ENCODE data around the gene ADORA1.

ADORA1 gene

GRCh38 chr1:203095061-203095690 is 32.4 kb upstream of the ADORA1 start:
- no peak for DNase-seq (ENCODE audit: low read depth)

GRCh38 chr1:203096566-203096965 is 31.0 kb upstream of the ADORA1 start:
- no peak for DNase-seq (ENCODE audit: low read depth)

GRCh38 chr1:203097001-203097400 is 30.5 kb upstream of the ADORA1 start:
- no peak for DNase-seq (ENCODE audit: low read depth)

GRCh38 chr1:203098445-203098844 is 29.1 kb upstream of the ADORA1 start:
- no peak for DNase-seq (ENCODE audit: low read depth)

GRCh38 chr1:203098914-203099520 is 28.5 kb upstream of the ADORA1 start:
- no peak for DNase-seq (ENCODE audit: low read depth)

GRCh38 chr1:203099805-203100515 is 27.6 kb upstream of the ADORA1 start:
- DNase-seq (ENCODE audit: low read depth), result no peak

GRCh38 chr1:203100516-203100869 is 27.0 kb upstream of the ADORA1 start:
- no peak for DNase-seq (ENCODE audit: low read depth)

GRCh38 chr1:203101813-203102634 is 25.5 kb upstream of the ADORA1 start:
- no peak for DNase-seq (ENCODE audit: low read depth)

- no peak for DNase-seq (ENCODE audit: low read depth)
These were observed 24.3 kb upstream of the ADORA1 start for GRCh38 chr1:203103216-203103615.

GRCh38 chr1:203103829-203104495 is 23.6 kb upstream of the ADORA1 start:
- DNase-seq (ENCODE audit: low read depth), result no peak

GRCh38 chr1:203104789-203105390 is 22.6 kb upstream of the ADORA1 start:
- no peak for DNase-seq (ENCODE audit: low read depth)

GRCh38 chr1:203112475-203112874 is 15.1 kb upstream of the ADORA1 start:
- no peak for DNase-seq (ENCODE audit: low read depth)

- no peak for DNase-seq (ENCODE audit: low read depth)
These were observed 14.2 kb upstream of the ADORA1 start for GRCh38 chr1:203113308-203113707.

GRCh38 chr1:203114202-203114601 is 13.3 kb upstream of the ADORA1 start:
- DNase-seq (ENCODE audit: low read depth), result no peak

GRCh38 chr1:203116091-203116820 is 11.3 kb upstream of the ADORA1 start:
- DNase-seq (ENCODE audit: low read depth), result no peak

GRCh38 chr1:203117611-203118575 is 9.6 kb upstream of the ADORA1 start:
- no peak for DNase-seq (ENCODE audit: low read depth)

- no peak for DNase-seq (ENCODE audit: low read depth)
These were observed 7.0 kb upstream of the ADORA1 start for GRCh38 chr1:203120325-203121153.

GRCh38 chr1:203121186-203122015 is 6.1 kb upstream of the ADORA1 start:
- no peak for DNase-seq (ENCODE audit: low read depth)
